Fibroblast of skin of left biceps (primary cell): Measurements from ENCODE around the gene SOX12.
"Not testable (repeated sequence)": the region's sequence is repeated elsewhere in the genome, so short reads cannot be mapped to it uniquely, and the experiment has no call there.

Experiments
- DNase-seq, 2 experiments: peaks; one replicate each; pipeline ENCODE4 v3.0.0-alpha.2; 2013; ENCODE audit warnings: low read depth in 2 of 2

The SOX12 gene

DNA sequence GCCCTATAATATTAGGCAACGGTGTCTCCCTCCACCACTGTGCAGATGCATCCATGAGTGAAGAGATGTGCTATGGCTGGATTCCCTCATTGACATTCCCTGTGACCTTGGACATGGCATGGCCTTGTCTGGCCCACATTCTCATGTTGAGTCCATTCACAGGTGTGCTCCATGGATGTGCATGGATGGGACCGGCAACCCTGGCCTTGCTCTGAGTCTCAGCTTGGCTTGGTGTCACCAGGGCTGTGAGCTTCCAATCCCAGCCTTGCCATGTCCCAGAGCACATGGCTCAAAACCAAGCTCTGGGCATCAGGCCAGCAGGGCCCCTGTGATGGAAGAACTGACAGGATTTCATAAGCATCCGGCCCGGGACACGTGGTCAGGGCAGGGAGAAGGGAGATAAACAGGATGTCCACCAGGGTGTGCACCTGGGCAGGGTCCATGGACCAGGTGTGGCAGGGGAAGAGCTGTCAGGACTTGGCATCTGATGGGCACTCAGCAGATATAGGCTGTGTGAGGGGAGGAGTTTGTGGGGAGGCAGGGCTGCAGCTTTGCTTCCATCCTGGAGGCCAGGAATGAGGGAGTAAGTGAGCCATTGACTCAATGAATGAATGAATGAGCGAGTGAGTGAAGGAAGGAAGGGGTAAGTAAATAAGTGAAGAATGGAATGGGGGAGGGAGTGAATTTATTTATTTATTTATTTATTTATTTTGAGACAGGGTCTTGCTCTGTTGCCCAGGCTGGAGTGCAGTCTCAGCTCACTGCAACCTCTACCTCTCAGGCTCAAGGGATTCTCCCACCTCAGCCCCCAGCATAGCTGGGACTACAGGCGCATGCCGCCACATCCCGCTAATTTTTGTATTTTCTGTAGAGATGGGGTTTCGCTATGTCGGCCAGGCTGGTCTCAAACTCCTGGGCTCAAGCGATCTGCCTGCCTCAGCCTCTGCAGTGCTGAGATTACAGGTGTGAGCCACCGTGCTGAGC is 37.2 kb downstream of the SOX12 start:
- peak; percentile 74 to 77 for DNase-seq

DNA sequence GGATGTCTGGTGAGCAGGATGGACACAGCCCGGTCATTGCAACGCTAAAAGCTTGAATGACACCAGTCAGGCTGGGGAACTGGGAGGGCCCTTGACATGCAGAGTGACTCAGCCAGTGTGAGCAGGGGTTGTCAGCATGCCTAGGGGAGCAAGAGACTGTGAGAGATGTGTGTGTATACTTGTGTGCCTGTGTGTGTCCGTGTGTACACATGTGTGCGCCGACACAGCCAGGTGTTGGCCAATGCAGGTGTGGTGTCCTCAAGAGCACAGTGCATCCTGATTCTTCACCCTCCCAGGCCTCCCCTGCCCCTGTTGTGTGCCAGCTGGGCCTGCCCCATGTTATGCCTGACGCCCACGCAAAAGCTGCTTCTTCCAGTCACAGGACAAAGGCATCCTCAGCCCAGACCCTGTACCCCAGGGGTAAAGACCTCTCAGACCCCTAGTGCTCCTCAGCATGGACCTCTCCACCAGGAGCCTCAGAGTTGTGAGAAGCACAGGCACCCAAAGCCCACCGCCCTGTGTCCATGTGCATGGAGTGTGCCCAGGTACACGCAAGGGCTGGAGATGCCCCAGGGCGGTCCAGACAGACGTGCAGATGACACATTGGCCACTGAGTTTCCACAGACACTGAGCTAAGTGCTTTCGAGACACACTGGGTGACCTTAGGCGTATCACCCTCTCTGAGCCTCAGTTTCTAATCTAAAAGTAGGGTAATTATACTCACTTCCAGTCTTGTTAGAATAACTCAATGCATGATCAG is 38.1 kb downstream of the SOX12 start:
- no peak for DNase-seq

DNA sequence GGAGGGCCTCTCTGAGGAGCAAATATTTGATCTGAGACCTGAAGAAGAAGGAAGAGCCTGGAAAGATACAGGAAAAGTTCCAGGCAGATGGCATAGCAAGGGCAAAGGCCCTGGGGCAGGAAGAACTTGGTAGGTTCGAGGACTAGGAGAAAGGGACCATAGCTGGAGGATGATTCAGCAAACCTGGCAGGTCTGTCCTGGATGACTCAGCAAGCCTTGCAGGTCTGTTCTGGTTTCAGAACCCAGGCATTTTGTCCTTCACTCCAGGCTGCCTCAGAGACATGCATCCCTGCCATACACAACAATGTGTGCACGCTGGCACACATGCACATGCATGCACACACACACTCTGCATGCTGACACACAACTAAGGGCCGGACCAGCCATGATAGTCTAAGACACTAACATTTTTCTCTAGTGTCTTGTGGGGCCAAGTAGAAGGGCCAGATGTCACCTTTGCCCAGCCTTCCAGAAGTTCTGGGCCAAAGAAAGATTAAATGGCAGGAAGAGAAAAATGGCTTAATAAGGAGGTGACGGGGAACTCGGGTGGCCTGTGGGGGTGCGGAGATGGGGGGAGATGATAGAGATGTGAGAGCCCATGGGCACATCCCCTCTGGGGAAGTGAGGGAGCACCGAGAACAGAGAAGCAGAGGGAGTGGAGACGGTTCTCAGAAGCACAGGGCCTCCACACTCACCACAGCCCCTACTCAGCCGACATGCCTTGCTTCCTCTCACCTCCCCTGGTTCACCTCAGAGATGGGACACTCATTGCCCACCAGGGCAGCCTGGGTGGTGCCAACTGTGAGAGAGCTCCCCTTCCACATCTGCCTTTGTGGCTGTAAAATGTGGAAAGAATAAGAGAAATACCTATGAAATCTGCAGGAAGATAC is 39.8 kb downstream of the SOX12 start:
- no peak for DNase-seq

DNA sequence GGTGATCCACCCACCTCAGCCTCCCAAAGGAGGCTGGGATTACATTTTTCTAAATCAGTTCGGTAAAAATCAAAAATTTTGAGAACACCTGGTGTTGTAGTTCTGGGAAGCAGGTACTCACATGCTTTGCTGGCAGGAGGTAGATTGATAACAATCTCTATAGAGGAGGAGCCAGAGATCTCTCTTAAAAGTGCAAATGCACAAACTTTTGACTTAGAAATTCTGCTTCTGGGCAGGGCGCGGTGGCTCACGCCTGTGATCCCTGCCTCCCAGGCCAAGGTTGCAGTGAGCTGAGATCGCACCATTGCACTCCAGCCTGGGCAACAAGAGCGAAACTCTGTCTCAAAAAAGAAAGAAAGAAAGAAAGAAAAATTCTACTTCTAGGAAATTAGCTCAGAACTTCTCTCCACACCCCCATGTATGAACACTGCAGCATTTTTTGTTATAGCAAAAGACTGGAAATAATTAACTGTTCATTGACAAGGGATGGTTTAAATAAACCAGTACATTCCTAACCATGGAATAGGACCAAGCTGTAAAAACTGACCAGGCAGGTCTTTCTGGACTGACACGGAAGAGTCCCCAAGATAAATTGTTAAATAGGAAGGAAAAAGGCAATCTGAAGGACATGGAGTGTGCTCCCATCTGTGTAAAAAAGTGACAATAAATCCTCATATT is 40.8 kb downstream of the SOX12 start:
- no peak for DNase-seq

DNA sequence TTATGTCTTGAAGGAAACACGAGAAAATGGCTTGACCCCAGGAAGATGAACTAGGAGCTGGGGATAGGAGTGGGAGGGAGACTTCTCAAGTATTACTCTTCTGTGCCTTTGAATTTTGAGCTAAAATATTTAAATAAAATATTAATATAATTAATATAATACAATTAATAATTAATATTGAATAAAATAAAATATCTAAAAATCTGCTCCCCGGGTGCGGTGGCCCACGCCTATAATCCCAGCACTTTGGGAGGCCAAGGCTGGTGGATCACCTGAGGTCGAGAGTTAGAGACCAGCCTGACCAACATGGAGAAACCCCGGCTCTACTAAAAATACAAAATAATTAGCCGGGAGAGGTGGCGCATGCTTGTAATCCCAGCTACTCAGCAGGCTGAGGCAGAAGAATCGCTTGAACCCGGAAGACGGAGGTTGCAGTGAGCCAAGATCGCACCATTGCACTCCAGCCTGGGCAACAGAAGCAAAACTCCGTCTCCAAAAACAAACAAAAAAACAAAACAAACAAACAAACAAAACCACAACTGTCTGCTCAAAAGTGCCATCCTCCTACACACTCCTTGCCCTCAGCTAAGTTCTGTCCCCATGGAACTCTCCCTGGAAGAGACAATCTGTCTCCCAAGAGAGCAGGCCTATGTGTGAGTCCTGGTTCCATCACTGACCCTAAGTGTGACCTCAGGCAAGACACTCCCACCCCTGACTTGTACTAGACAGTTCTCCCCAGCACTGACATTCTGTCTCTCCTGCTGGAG is 41.5 kb downstream of the SOX12 start:
- DNase-seq = no peak

DNA sequence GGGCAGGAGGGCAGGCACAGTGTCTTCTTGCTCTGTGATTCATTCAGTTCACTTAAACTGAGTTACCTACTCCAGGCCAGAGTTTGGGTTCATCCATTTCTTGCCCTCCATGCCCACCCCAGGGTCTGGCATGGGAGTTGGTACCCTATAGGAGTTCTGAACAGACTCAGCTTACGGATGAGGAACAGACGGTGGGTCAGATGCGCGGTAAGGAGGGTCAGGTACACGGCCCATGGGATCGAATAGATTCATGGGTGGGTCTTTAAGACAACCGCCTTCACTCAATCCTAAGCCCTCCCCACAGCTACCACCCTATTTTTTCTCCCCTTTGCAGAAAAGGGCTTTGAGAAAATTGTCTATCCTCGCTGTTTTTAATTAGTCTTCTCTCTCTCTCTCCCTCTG is 42.1 kb downstream of the SOX12 start:
- no peak for DNase-seq

DNA sequence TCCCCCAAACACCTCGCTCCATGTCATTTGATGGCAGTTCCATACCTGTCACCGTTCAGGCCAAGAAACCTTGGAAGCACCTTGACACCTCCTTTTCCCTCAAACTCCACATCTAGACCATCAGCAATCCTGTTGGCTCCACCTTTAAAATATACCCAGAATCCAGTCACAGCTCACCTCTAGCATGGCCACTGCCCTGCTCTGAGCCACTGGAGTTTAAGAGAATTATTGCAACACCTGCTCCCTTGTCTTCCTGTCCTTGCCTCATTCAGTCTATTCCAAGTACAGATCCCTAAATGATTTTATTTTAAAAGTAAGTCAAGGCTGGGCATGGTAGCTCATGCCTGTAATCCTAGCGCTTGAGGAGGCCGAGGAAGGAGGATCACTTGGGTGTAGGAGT is 43.6 kb downstream of the SOX12 start:
- no peak for DNase-seq

DNA sequence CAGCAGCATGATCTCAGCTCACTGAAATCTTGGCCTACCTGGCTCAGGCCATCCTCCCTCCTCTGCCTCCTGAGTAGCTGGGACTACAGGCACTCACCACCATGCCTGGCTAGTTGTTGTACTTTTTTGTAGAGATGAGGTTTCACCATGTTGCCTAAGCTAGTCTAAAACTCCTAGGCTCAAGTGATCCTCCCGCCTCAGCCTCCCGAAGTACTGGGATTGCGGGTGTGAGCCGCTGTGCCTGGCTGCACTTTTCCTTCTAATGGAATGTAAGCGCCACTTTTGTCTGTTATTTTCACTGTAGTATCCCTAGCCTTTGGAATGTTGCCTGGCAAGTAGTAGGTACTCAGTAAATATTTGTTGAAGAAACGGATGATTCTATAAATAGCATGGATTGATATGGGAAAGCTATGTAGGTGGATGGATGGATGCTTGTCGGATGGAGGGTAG is 44.8 kb downstream of the SOX12 start:
- DNase-seq = no peak

DNA sequence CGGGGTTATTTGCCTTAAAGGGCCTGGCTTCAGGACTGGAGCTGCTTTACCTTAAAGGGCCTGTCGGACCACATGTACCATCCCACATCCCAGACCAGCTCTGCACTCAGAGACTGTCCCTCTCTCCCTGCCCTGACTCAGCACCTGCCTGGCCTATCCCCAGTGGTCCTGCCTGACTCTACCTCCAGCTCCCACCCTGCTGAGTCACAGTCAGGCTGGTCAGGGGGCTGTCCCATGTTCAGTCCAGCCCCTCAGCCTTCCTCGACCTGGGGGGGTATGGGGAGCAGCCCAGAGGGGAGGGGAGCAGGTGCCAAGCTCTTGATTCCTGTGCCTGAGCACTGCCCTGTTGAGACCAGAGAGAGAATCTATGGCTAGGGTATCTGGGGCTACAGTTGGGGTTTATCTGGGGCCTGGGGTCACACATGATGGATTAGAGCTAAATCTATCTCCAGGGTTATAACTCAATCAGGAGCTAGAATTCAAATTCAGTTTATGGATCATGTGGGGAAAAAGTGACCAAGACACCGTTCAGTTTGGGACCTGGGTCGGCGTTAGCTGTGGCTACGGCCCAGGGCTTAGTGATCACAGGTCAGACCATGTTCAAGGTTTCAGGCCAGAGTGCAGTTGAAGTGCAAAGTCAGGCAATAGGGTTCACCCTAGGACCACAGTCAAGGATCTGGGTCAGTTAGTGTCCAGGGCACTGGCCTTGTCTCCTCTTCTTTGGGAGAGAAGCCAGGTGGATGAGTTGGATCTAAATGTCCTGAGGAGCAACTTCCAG is 45.8 kb downstream of the SOX12 start:
- no peak for DNase-seq

DNA sequence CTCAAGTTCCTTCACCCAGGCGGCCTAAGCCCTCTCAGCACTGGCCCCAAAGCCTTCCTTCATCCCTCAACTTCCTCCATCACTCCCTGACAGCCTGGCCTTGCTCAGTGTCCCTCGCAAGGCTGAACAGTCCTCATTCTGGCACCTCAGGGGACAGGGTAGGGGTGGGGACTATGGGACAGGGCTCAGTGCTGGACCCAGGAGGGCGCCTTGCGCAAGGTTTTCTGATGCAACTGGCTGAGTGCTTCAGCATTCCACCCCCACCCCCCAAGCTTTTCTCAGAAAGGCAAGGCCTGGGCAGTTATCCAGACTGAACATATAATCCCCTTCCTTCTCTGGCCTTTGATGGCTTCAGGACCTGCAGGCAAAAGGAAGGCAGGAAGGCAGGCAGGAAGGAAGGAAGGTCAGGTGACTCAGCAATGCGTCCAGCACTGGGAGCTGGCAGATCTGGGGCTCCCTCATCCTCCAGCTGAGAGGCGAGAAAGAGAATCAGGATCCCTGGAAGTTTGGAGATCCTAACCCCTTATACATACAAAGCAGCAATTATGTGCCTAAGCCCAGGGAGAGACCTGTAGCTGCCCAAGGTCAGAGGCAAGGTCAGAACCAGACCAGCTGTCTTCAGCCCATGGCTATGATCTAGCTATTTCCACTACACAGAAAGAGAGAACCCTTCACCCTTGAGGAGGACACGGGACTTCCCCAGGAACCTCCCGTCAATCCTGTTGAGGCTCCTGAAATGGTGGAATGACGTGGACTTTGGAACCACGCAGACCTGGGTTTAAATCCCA is 46.6 kb downstream of the SOX12 start:
- peak; percentile 81 to 82 for DNase-seq

DNA sequence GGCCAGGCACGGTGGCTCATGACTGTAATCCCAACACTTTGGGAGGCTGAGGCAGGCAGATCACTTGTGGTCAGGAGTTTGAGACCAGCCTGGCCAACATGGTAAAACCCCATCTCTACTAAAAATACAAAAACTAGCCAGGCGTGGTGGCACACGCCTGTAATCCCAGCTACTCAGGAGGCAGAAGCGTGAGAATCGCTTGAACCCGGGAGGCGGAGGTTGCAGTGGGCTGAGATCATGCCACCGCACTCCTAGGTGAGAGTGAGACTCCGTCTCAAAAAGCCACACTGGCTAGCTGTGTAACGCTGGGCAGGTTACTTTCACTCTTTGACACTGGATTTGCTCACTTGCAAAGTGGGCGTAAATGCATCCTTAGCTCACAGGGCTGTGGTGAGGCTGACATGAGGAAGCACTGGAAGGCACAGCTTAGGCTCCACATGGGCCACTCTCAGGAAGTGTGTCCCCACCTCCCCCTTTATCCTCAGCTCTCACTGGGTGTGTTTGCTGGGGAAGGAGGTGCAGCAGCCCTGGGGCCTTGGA is 47.3 kb downstream of the SOX12 start:
- not testable (repeated sequence) for DNase-seq

DNA sequence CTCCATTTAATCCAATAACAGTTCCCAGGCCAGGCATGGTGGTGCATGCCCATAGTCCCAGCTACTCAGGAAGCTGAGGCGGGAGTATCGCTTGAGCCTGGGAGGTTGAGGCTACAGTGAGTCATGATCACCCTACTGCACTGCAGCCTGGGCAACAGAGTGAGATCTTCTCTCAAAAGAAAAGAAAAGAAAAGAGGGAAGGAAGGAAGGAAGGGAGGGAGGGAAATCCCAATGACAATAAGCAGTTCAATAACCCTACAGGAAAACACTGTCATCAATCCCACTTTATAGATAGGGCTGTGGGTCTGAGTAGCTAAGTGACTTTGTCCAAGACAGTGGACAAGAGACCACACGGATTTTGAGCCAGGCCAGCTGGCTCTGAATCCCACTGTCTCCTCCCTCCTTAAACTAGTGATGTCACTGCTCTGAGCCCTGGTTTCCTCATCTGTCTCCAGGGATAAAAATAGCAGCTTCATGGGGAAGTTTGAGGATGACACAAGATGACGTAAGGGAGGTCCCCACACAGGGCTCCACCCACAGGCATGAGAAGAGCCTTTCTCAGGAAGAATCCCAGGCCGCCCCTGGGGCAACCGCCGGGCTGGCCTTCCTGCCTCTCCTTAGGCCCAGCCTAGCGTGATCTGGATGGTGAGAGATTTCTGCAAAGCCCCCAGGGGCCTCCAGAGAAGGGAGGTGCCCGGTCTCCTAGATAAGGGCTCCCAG is 48.0 kb downstream of the SOX12 start:
- DNase-seq = peak; percentile 29 to 31

DNA sequence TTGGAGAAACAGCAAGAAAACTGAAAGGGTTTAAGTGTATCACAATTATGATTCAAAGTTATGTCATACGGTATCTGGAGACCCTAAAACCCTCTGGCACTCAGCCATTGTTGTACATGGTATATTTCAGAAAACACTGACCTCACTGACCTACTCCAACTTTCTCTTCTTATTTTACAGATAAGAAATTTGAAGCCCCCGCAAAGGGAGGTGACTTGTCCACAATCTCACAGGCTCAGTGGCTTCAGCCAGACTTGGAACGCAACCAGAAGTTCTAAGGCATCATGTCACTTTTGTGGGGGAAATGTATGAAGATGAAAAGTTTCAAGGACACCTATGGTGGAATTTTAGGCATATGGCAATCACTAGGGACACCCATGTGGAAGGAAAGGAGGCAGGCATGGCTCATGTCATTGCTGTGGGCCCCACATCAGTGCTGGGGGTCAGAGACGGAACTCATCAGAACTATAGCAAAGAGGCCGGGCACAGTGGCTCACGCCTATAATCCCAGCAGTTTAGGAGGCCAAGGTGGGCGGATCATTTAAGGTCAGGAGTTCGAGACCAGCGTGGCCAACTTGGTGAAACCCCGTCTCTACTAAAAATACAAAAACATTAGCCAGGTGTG is 50.0 kb downstream of the SOX12 start:
- no peak for DNase-seq

DNA sequence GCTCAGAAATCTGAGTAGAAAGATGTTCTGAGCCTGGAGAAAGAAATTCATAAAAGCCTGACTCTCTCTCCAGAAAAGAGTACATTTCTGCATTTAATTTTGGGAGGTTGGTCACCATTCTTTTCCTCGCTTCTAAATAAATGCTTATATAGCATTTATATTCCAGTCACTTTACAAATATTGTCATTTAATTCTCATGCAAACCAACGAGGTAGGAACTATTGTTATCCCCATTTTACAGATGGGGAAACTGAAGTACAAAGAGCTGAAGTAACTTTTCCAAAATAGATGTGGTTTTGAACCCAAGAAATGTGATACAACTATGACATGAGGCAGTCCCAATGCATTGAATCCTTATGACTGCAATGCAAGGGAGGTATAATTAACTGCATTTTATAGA is 50.7 kb downstream of the SOX12 start:
- DNase-seq = no peak

DNA sequence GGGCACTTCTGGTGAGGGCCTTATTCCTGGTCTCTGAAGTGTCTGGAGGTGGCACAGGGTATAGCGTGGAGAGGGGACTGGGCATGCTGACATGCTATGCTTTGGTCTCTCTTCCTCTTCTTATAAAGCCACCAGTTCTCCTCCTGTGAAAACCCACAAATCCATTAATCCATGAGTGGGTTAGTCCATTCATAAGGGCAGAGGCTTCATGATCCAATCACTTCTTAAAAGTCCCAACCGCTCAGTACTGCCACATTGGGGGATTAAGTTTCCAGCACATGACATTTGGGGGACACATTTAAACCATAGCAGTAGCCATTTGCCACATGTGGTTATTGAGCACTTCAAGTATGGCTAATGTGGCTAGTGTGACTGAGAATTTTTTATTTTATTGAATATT is 51.4 kb downstream of the SOX12 start:
- no peak for DNase-seq

DNA sequence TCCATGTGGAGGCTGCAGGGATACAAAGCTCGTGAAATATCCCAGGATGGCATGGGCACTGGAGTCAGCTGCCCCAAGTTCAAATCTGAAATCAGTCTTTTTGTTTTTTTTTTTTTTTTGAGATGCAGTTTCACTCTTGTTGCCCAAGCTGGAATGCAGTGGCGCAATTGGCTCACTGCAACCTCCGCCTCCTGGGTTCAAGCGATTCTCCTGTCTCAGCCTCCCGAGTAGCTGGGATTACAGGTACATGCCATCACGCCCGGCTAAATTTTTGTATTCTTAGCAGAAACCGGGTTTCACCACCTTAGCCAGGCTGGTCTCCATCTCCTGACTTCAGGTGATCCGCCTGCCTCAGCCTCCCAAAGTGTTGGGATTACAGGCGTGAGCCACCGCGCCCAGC is 52.2 kb downstream of the SOX12 start:
- not testable (repeated sequence) for DNase-seq

DNA sequence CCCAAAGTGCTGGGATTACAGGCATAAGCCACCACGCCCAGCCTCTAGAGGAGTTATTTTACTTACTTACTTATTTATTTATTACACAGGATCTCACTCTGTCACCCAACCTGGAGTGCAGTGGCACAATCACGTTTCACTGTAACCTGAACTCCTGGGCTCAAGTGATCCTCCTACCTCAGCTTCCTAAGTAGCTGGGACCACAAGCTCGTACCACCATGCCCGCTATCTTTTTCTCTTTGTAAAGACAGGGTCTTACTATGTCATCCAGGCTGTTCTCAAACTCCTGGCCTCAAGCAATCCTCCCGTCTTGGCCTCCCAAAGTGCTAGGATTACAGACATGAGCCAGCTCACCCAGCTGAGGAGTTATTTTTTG is 53.6 kb downstream of the SOX12 start:
- no peak for DNase-seq
